C4-2B (cell line): ENCODE data around the gene GPR108.

Experiments
- CTCF ChIP-seq: fragments of 450-650 bp; conservative IDR thresholded peaks from 2 replicates; pipeline ENCODE4 v1.5.1; 2017; ENCODE audit warnings: mild to moderate bottlenecking
- ZFX ChIP-seq: fragments of 450-650 bp; IDR thresholded peaks from 2 replicates; pipeline ENCODE4 v1.6.1; 2017

- TF ChIP-seq CTCF: no peak
- no peak for TF ChIP-seq ZFX
Observed at GRCh38 chr19:6723738-6724137, 13.6 kb downstream of the GPR108 start.
